SJSA1 (cell line): ENCODE data around the gene RAB11FIP3. TPM values are rescaled to one million over a fixed set of nuclear protein-coding genes. Genes with fewer than 3 reads are reported as not detected.
A peak's percentile ranks its signal among the peaks of the same experiment; 100 is the strongest.
"Not testable (repeated sequence)": the region's sequence is repeated elsewhere in the genome, so short reads cannot be mapped to it uniquely, and the experiment has no call there.

ENCODE experiments used
- DNase-seq, 2 experiments: peaks; one replicate each; pipeline ENCODE4 v3.0.0-alpha.2; 2015 to 2020; ENCODE audit warnings: low spot score in 2 of 2, low read depth in 1 of 2
- H3K27ac ChIP-seq: fragments of 250-450 bp; sonication (Bioruptor Pico); 2 replicates; pipeline ENCODE4 v1.5.1; 2020; ENCODE audit warnings: mild to moderate bottlenecking, moderate library complexity
- H3K27me3 ChIP-seq: fragments of 250-450 bp; sonication (Bioruptor Pico); replicated peaks from 2 replicates; pipeline ENCODE4 v1.5.1; 2020; ENCODE audit warnings: mild to moderate bottlenecking, moderate library complexity
- H3K36me3 ChIP-seq: fragments of 250-450 bp; sonication (Bioruptor Pico); 2 replicates; pipeline ENCODE4 v1.5.1; 2020; ENCODE audit warnings: mild to moderate bottlenecking
- H3K4me1 ChIP-seq: fragments of 250-450 bp; sonication (Bioruptor Pico); replicated peaks from 2 replicates; pipeline ENCODE4 v1.6.1; 2021; ENCODE audit warnings: mild to moderate bottlenecking
- H3K4me3 ChIP-seq: fragments of 250-450 bp; sonication (Bioruptor Pico); 2 replicates; pipeline ENCODE4 v1.5.1; 2020; ENCODE audit warnings: mild to moderate bottlenecking
- H3K9me3 ChIP-seq: fragments of 250-450 bp; sonication (Bioruptor Pico); replicated peaks from 2 replicates; pipeline ENCODE4 v1.5.1; 2020; ENCODE audit warnings: mild to moderate bottlenecking
- total RNA-seq: library from RNA; depleted of rRNA; stranded (reverse); fragments of >200 nt; shearing (Covaris generic); gene quantifications from 2 replicates; pipeline ENCODE4 v1.2.3, GENCODE V29; 2014

RAB11FIP3 gene
- total RNA-seq, 1 experiment from 2014 or later: 21.1 TPM

GRCh38 chr16:383326-384051 is 42.0 kb upstream of the RAB11FIP3 start:
- Histone ChIP-seq H3K27me3 (no peaks in the 10 kb centered on the region), H3K4me1 (peaks cover 13% of the 10 kb centered on the region), H3K27ac (no peak overlapping the region), H3K36me3 (peaks cover 18% of the 10 kb centered on the region), H3K9me3 (no peaks in the 10 kb centered on the region), H3K4me3 (no peak overlapping the region)
- DNase-seq: no peak

GRCh38 chr16:386641-387156 is 38.8 kb upstream of the RAB11FIP3 start:
- DNase-seq: no peak
- Histone ChIP-seq H3K4me3 (no peak overlapping the region), H3K36me3 (peaks cover 3% of the 10 kb centered on the region; the same call in 1 of the 2 replicates), H3K27ac (no peak overlapping the region), H3K4me1 (peaks cover 5% of the 10 kb centered on the region), H3K27me3 (no peaks in the 10 kb centered on the region), H3K9me3 (no peaks in the 10 kb centered on the region)

GRCh38 chr16:387761-388666 is 37.4 kb upstream of the RAB11FIP3 start:
- not testable (repeated sequence) for H3K9me3 ChIP-seq, H3K27ac ChIP-seq, DNase-seq, H3K4me1 ChIP-seq, H3K4me3 ChIP-seq, H3K36me3 ChIP-seq, H3K27me3 ChIP-seq

GRCh38 chr16:389352-389751 is 36.1 kb upstream of the RAB11FIP3 start:
- no peaks in the 10 kb centered on the region for H3K4me1 ChIP-seq
- H3K36me3 ChIP-seq: no peaks in the 10 kb centered on the region
- H3K4me3 ChIP-seq: no peak overlapping the region
- no peaks in the 10 kb centered on the region for H3K27me3 ChIP-seq
- DNase-seq: no peak
- peaks cover 4% of the 10 kb centered on the region; the same call in 1 of the 2 replicates for H3K9me3 ChIP-seq
- H3K27ac ChIP-seq: no peak overlapping the region

- Histone ChIP-seq H3K36me3 (no peaks in the 10 kb centered on the region), H3K4me1 (peaks cover 9% of the 10 kb centered on the region), H3K27ac (no peak overlapping the region), H3K27me3 (no peaks in the 10 kb centered on the region), H3K9me3 (peaks cover 4% of the 10 kb centered on the region; the same call in 1 of the 2 replicates), H3K4me3 (no peak overlapping the region)
- DNase-seq: peak; percentile 58 to 79
These were observed 33.5 kb upstream of the RAB11FIP3 start for GRCh38 chr16:391885-392335.

GRCh38 chr16:392450-393030 is 32.9 kb upstream of the RAB11FIP3 start:
- H3K36me3 ChIP-seq: no peaks in the 10 kb centered on the region
- H3K27me3 ChIP-seq: no peaks in the 10 kb centered on the region
- peaks cover 9% of the 10 kb centered on the region for H3K4me1 ChIP-seq
- H3K9me3 ChIP-seq: peaks cover 4% of the 10 kb centered on the region; the same call in 1 of the 2 replicates
- H3K4me3 ChIP-seq: no peak overlapping the region
- no peak for DNase-seq
- no peak overlapping the region for H3K27ac ChIP-seq

GRCh38 chr16:396199-396598 is 29.2 kb upstream of the RAB11FIP3 start:
- H3K4me1 ChIP-seq: peaks cover 18% of the 10 kb centered on the region
- H3K9me3 ChIP-seq: peaks cover 5% of the 10 kb centered on the region; the same call in 1 of the 2 replicates
- no peak overlapping the region for H3K27ac ChIP-seq
- DNase-seq: no peak
- H3K4me3 ChIP-seq: no peak overlapping the region; the same call in 1 of the 2 replicates
- no peaks in the 10 kb centered on the region for H3K27me3 ChIP-seq
- peaks cover 17% of the 10 kb centered on the region for H3K36me3 ChIP-seq

GRCh38 chr16:396605-397004 is 28.8 kb upstream of the RAB11FIP3 start:
- Histone ChIP-seq H3K27me3 (no peaks in the 10 kb centered on the region), H3K4me3 (peak overlapping the region; percentile 77), H3K27ac (no peak overlapping the region), H3K36me3 (peaks cover 20% of the 10 kb centered on the region), H3K9me3 (peaks cover 8% of the 10 kb centered on the region; the same call in 1 of the 2 replicates), H3K4me1 (peaks cover 18% of the 10 kb centered on the region)
- peak in 1 of 2 experiments; percentile 36 for DNase-seq

- Histone ChIP-seq H3K27ac (no peak within 1 kb of the TSS), H3K4me1 (peaks cover 18% of the 10 kb centered on the region), H3K36me3 (peaks cover 20% of the 10 kb centered on the region), H3K27me3 (no peaks in the 10 kb centered on the region), H3K9me3 (peaks cover 3% of the 10 kb centered on the region; the same call in 1 of the 2 replicates), H3K4me3 (peak within 1 kb of the TSS; percentile 77)
- DNase-seq: peak; percentile 23 to 53
These were observed 28.3 kb upstream of the RAB11FIP3 start, which contains the start of gene NME4 for GRCh38 chr16:397135-397661. Gene NME4 (plus strand): TSS chr16:397199. CDS start chr16:397223, 24 bp downstream.

GRCh38 chr16:397736-398332 is 27.6 kb upstream of the RAB11FIP3 start:
- Histone ChIP-seq H3K27me3 (no peaks in the 10 kb centered on the region), H3K27ac (no peak overlapping the region), H3K36me3 (peaks cover 20% of the 10 kb centered on the region), H3K9me3 (peaks cover 3% of the 10 kb centered on the region; the same call in 1 of the 2 replicates), H3K4me3 (no peak overlapping the region), H3K4me1 (peaks cover 18% of the 10 kb centered on the region)
- peak in 1 of 2 experiments; percentile 75 for DNase-seq

GRCh38 chr16:398561-399339 is 26.7 kb upstream of the RAB11FIP3 start:
- Histone ChIP-seq H3K4me1 (peaks cover 18% of the 10 kb centered on the region), H3K27ac (no peak overlapping the region)

GRCh38 chr16:399340-400019 is 26.0 kb upstream of the RAB11FIP3 start:
- H3K9me3 ChIP-seq: peaks cover 3% of the 10 kb centered on the region; the same call in 1 of the 2 replicates
- no peak overlapping the region for H3K27ac ChIP-seq
- no peak overlapping the region for H3K4me3 ChIP-seq
- no peak for DNase-seq
- peaks cover 20% of the 10 kb centered on the region for H3K36me3 ChIP-seq
- peaks cover 18% of the 10 kb centered on the region for H3K4me1 ChIP-seq
- H3K27me3 ChIP-seq: no peaks in the 10 kb centered on the region

More at GRCh38 chr16:398561-399339, 26.7 kb upstream of the RAB11FIP3 start:
- Histone ChIP-seq H3K36me3 (peaks cover 20% of the 10 kb centered on the region), H3K27me3 (no peaks in the 10 kb centered on the region), H3K4me3 (no peak overlapping the region), H3K9me3 (peaks cover 3% of the 10 kb centered on the region; the same call in 1 of the 2 replicates)
- DNase-seq: no peak
